BE2C (cell line): ENCODE data around the gene SEMA5B.

Experiments used
- DNase-seq: peaks from one replicate; pipeline ENCODE4 v3.0.0-alpha.2; 2020
- H3K27me3 ChIP-seq: fragments of 250-450 bp; sonication (Bioruptor Pico); 2 replicates; pipeline ENCODE4 v1.5.1; 2020; ENCODE audit warnings: mild to moderate bottlenecking
- H3K36me3 ChIP-seq: fragments of 250-450 bp; sonication (Bioruptor Pico); 2 replicates; pipeline ENCODE4 v1.5.1; 2020; ENCODE audit warnings: mild to moderate bottlenecking
- H3K4me1 ChIP-seq: fragments of 250-450 bp; sonication (Bioruptor Pico); 2 replicates; pipeline ENCODE4 v1.5.1; 2020
- H3K4me3 ChIP-seq: 2 replicates; pipeline ENCODE4 v1.5.1; 2011; ENCODE audit warnings: low read depth, low read length
- H3K9me3 ChIP-seq: fragments of 250-450 bp; sonication (Bioruptor Pico); 2 replicates; pipeline ENCODE4 v1.5.1; 2020
- CTCF ChIP-seq: IDR thresholded peaks from 2 replicates; pipeline ENCODE4 v1.5.1; 2012; ENCODE audit warnings: mild to moderate bottlenecking, low read depth, low read length

Gene SEMA5B

GRCh38 chr3:122925756-122926155, 101.8 kb downstream of the SEMA5B start:
- Histone ChIP-seq H3K4me3 (no peak overlapping the region), H3K9me3 (no peaks in the 10 kb centered on the region), H3K27me3 (no peaks in the 10 kb centered on the region), H3K4me1 (peaks cover 15% of the 10 kb centered on the region), H3K36me3 (no peaks in the 10 kb centered on the region)
- no peak for DNase-seq
- TF ChIP-seq CTCF, result no peak

GRCh38 chr3:122924056-122924455, 103.5 kb downstream of the SEMA5B start:
- no peak for TF ChIP-seq CTCF
- H3K9me3 ChIP-seq, result no peaks in the 10 kb centered on the region
- no peak overlapping the region for H3K4me3 ChIP-seq
- no peaks in the 10 kb centered on the region for H3K36me3 ChIP-seq
- no peak for DNase-seq
- peaks cover 6% of the 10 kb centered on the region for H3K4me1 ChIP-seq
- H3K27me3 ChIP-seq, result no peaks in the 10 kb centered on the region

- Histone ChIP-seq H3K4me1 (peaks cover 6% of the 10 kb centered on the region; the same call in 1 of the 2 replicates), H3K4me3 (no peak overlapping the region), H3K36me3 (no peaks in the 10 kb centered on the region), H3K9me3 (no peaks in the 10 kb centered on the region), H3K27me3 (no peaks in the 10 kb centered on the region)
- DNase-seq, result no peak
- TF ChIP-seq CTCF, result no peak
Observed at GRCh38 chr3:122923611-122924010, 104.0 kb downstream of the SEMA5B start.

GRCh38 chr3:122921791-122922651, 105.5 kb downstream of the SEMA5B start:
- Histone ChIP-seq H3K4me1 (peaks cover 6% of the 10 kb centered on the region; the same call in 1 of the 2 replicates), H3K4me3 (no peak overlapping the region), H3K36me3 (no peaks in the 10 kb centered on the region), H3K9me3 (no peaks in the 10 kb centered on the region), H3K27me3 (no peaks in the 10 kb centered on the region)
- TF ChIP-seq CTCF, result no peak
- DNase-seq, result no peak

- no peak for DNase-seq
- TF ChIP-seq CTCF, result no peak
- Histone ChIP-seq H3K4me1 (peaks cover 6% of the 10 kb centered on the region; the same call in 1 of the 2 replicates), H3K27me3 (no peaks in the 10 kb centered on the region), H3K36me3 (no peaks in the 10 kb centered on the region), H3K9me3 (no peaks in the 10 kb centered on the region), H3K4me3 (no peak overlapping the region)
Observed at GRCh38 chr3:122920986-122921385, 106.6 kb downstream of the SEMA5B start.

GRCh38 chr3:122919291-122919610, 108.3 kb downstream of the SEMA5B start:
- Histone ChIP-seq H3K4me3 (no peak overlapping the region), H3K27me3 (no peaks in the 10 kb centered on the region), H3K36me3 (no peaks in the 10 kb centered on the region), H3K9me3 (no peaks in the 10 kb centered on the region), H3K4me1 (peaks cover 6% of the 10 kb centered on the region; the same call in 1 of the 2 replicates)
- DNase-seq, result no peak
- TF ChIP-seq CTCF, result no peak
